Measurements from ENCODE around the gene AMELX.

Gene AMELX

DNA sequence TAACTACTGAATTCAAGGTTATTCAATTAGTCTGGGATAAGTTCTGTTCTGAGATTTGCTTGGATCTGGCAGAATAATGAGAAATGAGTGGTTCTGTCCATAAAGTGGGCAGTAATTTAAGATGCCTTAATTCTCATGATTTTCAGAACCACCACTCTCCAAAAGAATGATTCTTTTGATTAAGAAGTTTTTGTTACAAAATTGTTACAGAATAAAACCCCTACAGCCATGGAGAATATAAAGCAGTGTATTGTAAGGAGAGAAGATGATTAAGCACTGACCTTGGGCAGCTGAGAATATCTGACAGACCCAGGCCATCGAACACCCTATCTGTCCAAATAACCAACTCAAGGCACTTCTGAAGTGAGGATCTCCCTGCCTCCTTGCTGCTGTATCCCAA is 12.4 kb downstream of the AMELX start:
- TF ChIP-seq ZNF624 (tag by site-specific recombination; IDR thresholded peaks at IDR 0.05), result no peak
- TF ChIP-seq ZNF211 (tag by site-specific recombination; IDR thresholded peaks at IDR 0.05; ENCODE audit: low read depth), result no peak
- TF ChIP-seq ZNF133 (tag by site-specific recombination; IDR thresholded peaks at IDR 0.05), result no peak
- TF ChIP-seq ZNF121 (tag by site-specific recombination; IDR thresholded peaks at IDR 0.05), result no peak
- TF ChIP-seq SETDB1 (IDR thresholded peaks at IDR 0.05; ENCODE audit: insufficient read length, low read length), result no peak
- TF ChIP-seq, protein P1, sequence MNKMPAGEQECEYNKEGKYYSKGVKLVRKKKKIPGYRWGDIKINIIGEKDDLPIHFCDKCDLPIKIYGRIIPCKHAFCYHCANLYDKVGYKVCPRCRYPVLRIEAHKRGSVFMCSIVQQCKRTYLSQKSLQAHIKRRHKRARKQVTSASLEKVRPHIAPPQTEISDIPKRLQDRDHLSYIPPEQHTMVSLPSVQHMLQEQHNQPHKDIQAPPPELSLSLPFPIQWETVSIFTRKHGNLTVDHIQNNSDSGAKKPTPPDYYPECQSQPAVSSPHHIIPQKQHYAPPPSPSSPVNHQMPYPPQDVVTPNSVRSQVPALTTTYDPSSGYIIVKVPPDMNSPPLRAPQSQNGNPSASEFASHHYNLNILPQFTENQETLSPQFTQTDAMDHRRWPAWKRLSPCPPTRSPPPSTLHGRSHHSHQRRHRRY (tag by site-specific recombination; IDR thresholded peaks at IDR 0.05), result no peak
- TF ChIP-seq ZBTB1 (tag by site-specific recombination; IDR thresholded peaks at IDR 0.05), result no peak
- TF ChIP-seq, protein P2, sequence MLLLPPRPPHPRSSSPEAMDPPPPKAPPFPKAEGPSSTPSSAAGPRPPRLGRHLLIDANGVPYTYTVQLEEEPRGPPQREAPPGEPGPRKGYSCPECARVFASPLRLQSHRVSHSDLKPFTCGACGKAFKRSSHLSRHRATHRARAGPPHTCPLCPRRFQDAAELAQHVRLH (tag by site-specific recombination; IDR thresholded peaks at IDR 0.05), result no peak
- POLR2A ChIA-PET, result no interaction called here
- Histone ChIP-seq H3K27ac (ENCODE audit: extremely low read depth, low read depth, low read length) (no peak overlapping the region), H3K4me1 (ENCODE audit: control insufficient read depth, insufficient read depth, low read length) (no peaks in the 10 kb centered on the region), H3K36me3 (ENCODE audit: control insufficient read depth in 2 of 2, insufficient read depth in 1 of 2, low read length in 2 of 2) (no peaks in the 10 kb centered on the region), H3K9me3 (ENCODE audit: control insufficient read depth, insufficient read depth, low read depth, low read length) (no peaks in the 10 kb centered on the region), H3K4me3 (ENCODE audit: low read depth, low read length) (no peak overlapping the region)
- CTCF ChIA-PET, result no interaction called here

DNA sequence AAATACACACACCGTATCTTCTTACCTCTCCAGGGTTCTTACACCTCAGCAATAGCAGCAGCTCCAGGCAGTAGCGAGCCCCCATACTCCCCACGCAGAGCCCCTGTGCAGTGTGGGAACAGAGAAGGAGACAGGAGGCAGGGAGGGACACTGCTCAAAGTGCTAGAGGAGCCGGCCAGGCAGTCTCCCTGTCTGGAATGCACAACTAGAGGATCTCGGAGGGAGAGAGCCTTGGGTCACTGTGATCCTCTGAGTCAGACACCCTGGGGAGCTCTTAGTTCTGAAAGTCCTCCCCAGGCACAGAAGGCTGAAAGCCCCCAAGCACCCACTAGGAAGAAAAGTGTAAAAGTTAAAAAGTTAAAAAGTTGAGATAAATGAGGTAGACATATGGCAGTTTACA is 16.0 kb downstream of the AMELX start:
- no peak overlapping the region for H3K27ac ChIP-seq (ENCODE audit: extremely low read depth, low read depth, low read length)
- H3K9me3 ChIP-seq (ENCODE audit: control insufficient read depth, insufficient read depth, low read depth, low read length), result no peaks in the 10 kb centered on the region
- CTCF ChIA-PET, result no interaction called here
- POLR2A ChIA-PET, result no interaction called here
- H3K4me1 ChIP-seq (ENCODE audit: control insufficient read depth, insufficient read depth, low read length), result no peaks in the 10 kb centered on the region
- H3K4me3 ChIP-seq (ENCODE audit: low read depth, low read length), result no peak overlapping the region
- TF ChIP-seq MZF1 (tag by site-specific recombination; IDR thresholded peaks at IDR 0.05; ENCODE audit: borderline replicate concordance) (no peak), ZNF600 (tag by site-specific recombination; IDR thresholded peaks at IDR 0.05) (no peak), ZNF10 (tag by site-specific recombination; IDR thresholded peaks at IDR 0.05) (no peak), ZNF585B (tag by site-specific recombination; IDR thresholded peaks at IDR 0.05) (no peak)
- TF ChIP-seq, protein P3, sequence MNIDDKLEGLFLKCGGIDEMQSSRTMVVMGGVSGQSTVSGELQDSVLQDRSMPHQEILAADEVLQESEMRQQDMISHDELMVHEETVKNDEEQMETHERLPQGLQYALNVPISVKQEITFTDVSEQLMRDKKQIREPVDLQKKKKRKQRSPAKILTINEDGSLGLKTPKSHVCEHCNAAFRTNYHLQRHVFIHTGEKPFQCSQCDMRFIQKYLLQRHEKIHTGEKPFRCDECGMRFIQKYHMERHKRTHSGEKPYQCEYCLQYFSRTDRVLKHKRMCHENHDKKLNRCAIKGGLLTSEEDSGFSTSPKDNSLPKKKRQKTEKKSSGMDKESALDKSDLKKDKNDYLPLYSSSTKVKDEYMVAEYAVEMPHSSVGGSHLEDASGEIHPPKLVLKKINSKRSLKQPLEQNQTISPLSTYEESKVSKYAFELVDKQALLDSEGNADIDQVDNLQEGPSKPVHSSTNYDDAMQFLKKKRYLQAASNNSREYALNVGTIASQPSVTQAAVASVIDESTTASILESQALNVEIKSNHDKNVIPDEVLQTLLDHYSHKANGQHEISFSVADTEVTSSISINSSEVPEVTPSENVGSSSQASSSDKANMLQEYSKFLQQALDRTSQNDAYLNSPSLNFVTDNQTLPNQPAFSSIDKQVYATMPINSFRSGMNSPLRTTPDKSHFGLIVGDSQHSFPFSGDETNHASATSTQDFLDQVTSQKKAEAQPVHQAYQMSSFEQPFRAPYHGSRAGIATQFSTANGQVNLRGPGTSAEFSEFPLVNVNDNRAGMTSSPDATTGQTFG (tag by site-specific recombination; IDR thresholded peaks at IDR 0.05; ENCODE audit: borderline replicate concordance), result no peak
- TF ChIP-seq, protein P4, sequence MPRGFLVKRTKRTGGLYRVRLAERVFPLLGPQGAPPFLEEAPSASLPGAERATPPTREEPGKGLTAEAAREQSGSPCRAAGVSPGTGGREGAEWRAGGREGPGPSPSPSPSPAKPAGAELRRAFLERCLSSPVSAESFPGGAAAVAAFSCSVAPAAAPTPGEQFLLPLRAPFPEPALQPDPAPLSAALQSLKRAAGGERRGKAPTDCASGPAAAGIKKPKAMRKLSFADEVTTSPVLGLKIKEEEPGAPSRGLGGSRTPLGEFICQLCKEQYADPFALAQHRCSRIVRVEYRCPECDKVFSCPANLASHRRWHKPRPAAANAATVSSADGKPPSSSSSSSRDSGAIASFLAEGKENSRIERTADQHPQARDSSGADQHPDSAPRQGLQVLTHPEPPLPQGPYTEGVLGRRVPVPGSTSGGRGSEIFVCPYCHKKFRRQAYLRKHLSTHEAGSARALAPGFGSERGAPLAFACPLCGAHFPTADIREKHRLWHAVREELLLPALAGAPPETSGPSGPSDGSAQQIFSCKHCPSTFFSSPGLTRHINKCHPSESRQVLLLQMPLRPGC (tag by site-specific recombination; IDR thresholded peaks at IDR 0.05), result no peak
- no peaks in the 10 kb centered on the region for H3K36me3 ChIP-seq (ENCODE audit: control insufficient read depth in 2 of 2, insufficient read depth in 1 of 2, low read length in 2 of 2)

DNA sequence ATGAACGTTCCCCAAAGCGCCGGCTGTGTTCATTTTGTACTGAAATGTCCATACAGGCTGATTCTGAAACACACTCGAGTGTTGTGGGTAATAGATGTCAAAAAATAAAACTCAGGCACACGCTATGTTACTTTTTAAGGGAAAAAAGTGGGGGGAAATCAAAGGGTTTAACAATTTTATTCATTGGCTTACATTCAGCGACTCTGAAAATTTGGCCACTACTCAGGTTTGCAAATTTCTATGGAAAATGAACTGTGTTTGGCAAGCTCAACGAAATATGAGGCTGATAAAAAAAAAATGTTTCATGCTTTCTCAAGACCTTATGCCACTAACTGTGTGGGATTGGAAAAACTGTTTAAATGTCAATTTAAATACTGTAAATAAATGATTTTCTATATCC is 18.5 kb downstream of the AMELX start:
- CTCF ChIA-PET, result no interaction called here
- TF ChIP-seq KLF1 (tag by site-specific recombination; IDR thresholded peaks at IDR 0.05) (no peak), ZNF501 (tag by site-specific recombination; IDR thresholded peaks at IDR 0.05) (no peak), SP7 (tag by site-specific recombination; IDR thresholded peaks at IDR 0.05) (no peak), HOXA7 (CRISPR knock-in tag; IDR thresholded peaks at IDR 0.05; ENCODE audit: borderline replicate concordance) (no peak), ZNF133 (tag by site-specific recombination; IDR thresholded peaks at IDR 0.05) (no peak)
- TF ChIP-seq, protein P5, sequence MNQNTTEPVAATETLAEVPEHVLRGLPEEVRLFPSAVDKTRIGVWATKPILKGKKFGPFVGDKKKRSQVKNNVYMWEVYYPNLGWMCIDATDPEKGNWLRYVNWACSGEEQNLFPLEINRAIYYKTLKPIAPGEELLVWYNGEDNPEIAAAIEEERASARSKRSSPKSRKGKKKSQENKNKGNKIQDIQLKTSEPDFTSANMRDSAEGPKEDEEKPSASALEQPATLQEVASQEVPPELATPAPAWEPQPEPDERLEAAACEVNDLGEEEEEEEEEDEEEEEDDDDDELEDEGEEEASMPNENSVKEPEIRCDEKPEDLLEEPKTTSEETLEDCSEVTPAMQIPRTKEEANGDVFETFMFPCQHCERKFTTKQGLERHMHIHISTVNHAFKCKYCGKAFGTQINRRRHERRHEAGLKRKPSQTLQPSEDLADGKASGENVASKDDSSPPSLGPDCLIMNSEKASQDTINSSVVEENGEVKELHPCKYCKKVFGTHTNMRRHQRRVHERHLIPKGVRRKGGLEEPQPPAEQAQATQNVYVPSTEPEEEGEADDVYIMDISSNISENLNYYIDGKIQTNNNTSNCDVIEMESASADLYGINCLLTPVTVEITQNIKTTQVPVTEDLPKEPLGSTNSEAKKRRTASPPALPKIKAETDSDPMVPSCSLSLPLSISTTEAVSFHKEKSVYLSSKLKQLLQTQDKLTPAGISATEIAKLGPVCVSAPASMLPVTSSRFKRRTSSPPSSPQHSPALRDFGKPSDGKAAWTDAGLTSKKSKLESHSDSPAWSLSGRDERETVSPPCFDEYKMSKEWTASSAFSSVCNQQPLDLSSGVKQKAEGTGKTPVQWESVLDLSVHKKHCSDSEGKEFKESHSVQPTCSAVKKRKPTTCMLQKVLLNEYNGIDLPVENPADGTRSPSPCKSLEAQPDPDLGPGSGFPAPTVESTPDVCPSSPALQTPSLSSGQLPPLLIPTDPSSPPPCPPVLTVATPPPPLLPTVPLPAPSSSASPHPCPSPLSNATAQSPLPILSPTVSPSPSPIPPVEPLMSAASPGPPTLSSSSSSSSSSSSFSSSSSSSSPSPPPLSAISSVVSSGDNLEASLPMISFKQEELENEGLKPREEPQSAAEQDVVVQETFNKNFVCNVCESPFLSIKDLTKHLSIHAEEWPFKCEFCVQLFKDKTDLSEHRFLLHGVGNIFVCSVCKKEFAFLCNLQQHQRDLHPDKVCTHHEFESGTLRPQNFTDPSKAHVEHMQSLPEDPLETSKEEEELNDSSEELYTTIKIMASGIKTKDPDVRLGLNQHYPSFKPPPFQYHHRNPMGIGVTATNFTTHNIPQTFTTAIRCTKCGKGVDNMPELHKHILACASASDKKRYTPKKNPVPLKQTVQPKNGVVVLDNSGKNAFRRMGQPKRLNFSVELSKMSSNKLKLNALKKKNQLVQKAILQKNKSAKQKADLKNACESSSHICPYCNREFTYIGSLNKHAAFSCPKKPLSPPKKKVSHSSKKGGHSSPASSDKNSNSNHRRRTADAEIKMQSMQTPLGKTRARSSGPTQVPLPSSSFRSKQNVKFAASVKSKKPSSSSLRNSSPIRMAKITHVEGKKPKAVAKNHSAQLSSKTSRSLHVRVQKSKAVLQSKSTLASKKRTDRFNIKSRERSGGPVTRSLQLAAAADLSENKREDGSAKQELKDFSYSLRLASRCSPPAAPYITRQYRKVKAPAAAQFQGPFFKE (tag by site-specific recombination; IDR thresholded peaks at IDR 0.05; ENCODE audit: borderline replicate concordance), result no peak
- TF ChIP-seq, protein P6, sequence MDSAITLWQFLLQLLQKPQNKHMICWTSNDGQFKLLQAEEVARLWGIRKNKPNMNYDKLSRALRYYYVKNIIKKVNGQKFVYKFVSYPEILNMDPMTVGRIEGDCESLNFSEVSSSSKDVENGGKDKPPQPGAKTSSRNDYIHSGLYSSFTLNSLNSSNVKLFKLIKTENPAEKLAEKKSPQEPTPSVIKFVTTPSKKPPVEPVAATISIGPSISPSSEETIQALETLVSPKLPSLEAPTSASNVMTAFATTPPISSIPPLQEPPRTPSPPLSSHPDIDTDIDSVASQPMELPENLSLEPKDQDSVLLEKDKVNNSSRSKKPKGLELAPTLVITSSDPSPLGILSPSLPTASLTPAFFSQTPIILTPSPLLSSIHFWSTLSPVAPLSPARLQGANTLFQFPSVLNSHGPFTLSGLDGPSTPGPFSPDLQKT (IDR thresholded peaks at IDR 0.05; ENCODE audit: borderline replicate concordance, low read depth, low read length), result no peak

More for the DNA sequence above, 18.5 kb downstream of the AMELX start:
- POLR2A ChIA-PET, result no interaction called here
- Histone ChIP-seq H3K9me3 (ENCODE audit: control insufficient read depth, insufficient read depth, low read depth, low read length) (no peaks in the 10 kb centered on the region), H3K4me3 (ENCODE audit: low read depth, low read length) (no peak overlapping the region), H3K27ac (ENCODE audit: extremely low read depth, low read depth, low read length) (no peak overlapping the region), H3K4me1 (ENCODE audit: control insufficient read depth, insufficient read depth, low read length) (no peaks in the 10 kb centered on the region), H3K36me3 (ENCODE audit: control insufficient read depth in 2 of 2, insufficient read depth in 1 of 2, low read length in 2 of 2) (no peaks in the 10 kb centered on the region)
